ENCODE measurements around the gene NCBP2. TPM values are rescaled to one million over a fixed set of nuclear protein-coding genes. Genes with fewer than 3 reads are reported as not detected.

The NCBP2 gene
- total and polyA plus RNA-seq, 4 donors, result 37.4 to 48.6 (median 47.5) TPM

- Histone ChIP-seq H3K36me3 (ENCODE audit: control insufficient read depth in 4 of 4, insufficient read depth in 4 of 4, low read length in 4 of 4) (peaks cover 3 to 30% (median 17%) of the 10 kb centered on the region in 4 donors), H3K9ac (ENCODE audit: insufficient read depth in 1 of 2, low read length in 2 of 2) (no peak overlapping the region), H3K9me3 (ENCODE audit: control insufficient read depth in 4 of 4, insufficient read depth in 3 of 4, low read length in 3 of 4) (peaks cover 0 to 2% (median 0%) of the 10 kb centered on the region in 4 donors), H3K4me3 (no peak overlapping the region), H3K27ac (ENCODE audit: low read depth in 1 of 2, low read length in 1 of 2) (no peak overlapping the region), H3K4me1 (ENCODE audit: control insufficient read depth in 5 of 5, insufficient read depth in 5 of 5, low read length in 5 of 5) (no peaks in the 10 kb centered on the region), H3K27me3 (ENCODE audit: control insufficient read depth in 3 of 3, insufficient read depth in 3 of 3, low read length in 2 of 3) (no peaks in the 10 kb centered on the region)
- 86 to 89% methylated on average over 7 of the region's 7 CpGs for WGBS, 2 donors
- TF ChIP-seq CTCF (IDR thresholded peaks at IDR 0.05; ENCODE audit: control extremely low read depth, extremely low read depth), result no peak
- DNase-seq (no peak), ATAC-seq (ENCODE audit: insufficient read depth, low FRiP score) (no peak)
Measured at GRCh38 chr3:196927571-196928453, 14.5 kb downstream of the NCBP2 start.

DNA sequence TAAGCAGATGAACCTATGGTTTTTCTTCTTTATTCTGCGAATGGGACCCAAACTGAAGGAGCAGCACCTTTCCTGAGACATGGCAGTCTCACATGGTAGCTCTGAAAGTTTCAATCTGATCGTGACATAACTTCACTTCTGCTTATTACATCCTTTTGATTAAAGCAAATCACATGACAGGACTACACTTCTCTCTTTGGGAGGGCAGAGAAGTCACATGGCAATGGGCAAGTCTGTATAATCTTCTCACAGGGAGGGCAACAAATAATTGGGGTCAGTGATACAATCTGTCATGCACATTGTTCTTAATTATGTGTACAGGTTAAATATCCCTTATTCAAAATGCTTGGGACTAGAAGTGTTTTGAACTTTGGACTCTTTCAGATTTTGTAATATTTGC is 21.6 kb downstream of the NCBP2 start:
- no peak overlapping the region for H3K4me3 ChIP-seq
- H3K27me3 ChIP-seq (ENCODE audit: control insufficient read depth in 3 of 3, insufficient read depth in 3 of 3, low read length in 2 of 3), result no peaks in the 10 kb centered on the region
- H3K9ac ChIP-seq (ENCODE audit: insufficient read depth in 1 of 2, low read length in 2 of 2), result no peak overlapping the region
- peaks cover 0 to 3% (median 0%) of the 10 kb centered on the region in 4 donors for H3K9me3 ChIP-seq (ENCODE audit: control insufficient read depth in 4 of 4, insufficient read depth in 3 of 4, low read length in 3 of 4)
- ATAC-seq (ENCODE audit: insufficient read depth, low FRiP score), result no peak
- H3K4me1 ChIP-seq (ENCODE audit: control insufficient read depth in 5 of 5, insufficient read depth in 5 of 5, low read length in 5 of 5), result no peaks in the 10 kb centered on the region
- peaks cover under 1 to 10% (median 6%) of the 10 kb centered on the region in 4 donors for H3K36me3 ChIP-seq (ENCODE audit: control insufficient read depth in 4 of 4, insufficient read depth in 4 of 4, low read length in 4 of 4)
- TF ChIP-seq CTCF (IDR thresholded peaks at IDR 0.05; ENCODE audit: control extremely low read depth, extremely low read depth), result no peak
- no peak for DNase-seq
- no peak overlapping the region for H3K27ac ChIP-seq (ENCODE audit: low read depth in 1 of 2, low read length in 1 of 2)
- 47 to 54% methylated on average over 2 of the region's 2 CpGs for WGBS, 2 donors

GRCh38 chr3:196918968-196919367 is 23.4 kb downstream of the NCBP2 start:
- ATAC-seq (ENCODE audit: insufficient read depth, low FRiP score) (no peak), DNase-seq (no peak)
- peaks cover 10 to 22% (median 14%) of the 10 kb centered on the region in 4 donors for H3K36me3 ChIP-seq (ENCODE audit: control insufficient read depth in 4 of 4, insufficient read depth in 4 of 4, low read length in 4 of 4)
- H3K9me3 ChIP-seq (ENCODE audit: control insufficient read depth in 4 of 4, insufficient read depth in 3 of 4, low read length in 3 of 4), result peaks cover 0 to 3% (median 0%) of the 10 kb centered on the region in 4 donors
- no peak for TF ChIP-seq CTCF (IDR thresholded peaks at IDR 0.05; ENCODE audit: control extremely low read depth, extremely low read depth)
- WGBS, 2 donors, result 88 to 90% methylated on average over 2 of the region's 2 CpGs
- H3K27ac ChIP-seq (ENCODE audit: low read depth in 1 of 2, low read length in 1 of 2), result no peak overlapping the region
- H3K4me1 ChIP-seq (ENCODE audit: control insufficient read depth in 5 of 5, insufficient read depth in 5 of 5, low read length in 5 of 5), result no peaks in the 10 kb centered on the region
- no peak overlapping the region for H3K4me3 ChIP-seq
- no peak overlapping the region for H3K9ac ChIP-seq (ENCODE audit: insufficient read depth in 1 of 2, low read length in 2 of 2)
- no peaks in the 10 kb centered on the region for H3K27me3 ChIP-seq (ENCODE audit: control insufficient read depth in 3 of 3, insufficient read depth in 3 of 3, low read length in 2 of 3)

Data from lung (tissue), 12 donors.